HG03103 (cell line): ENCODE measurements around the gene RBX1.
"Not testable (repeated sequence)": the region's sequence is repeated elsewhere in the genome, so short reads cannot be mapped to it uniquely, and the experiment has no call there.

Source experiments
- ATAC-seq: cut with Tn5 transposase; IDR thresholded peaks from one replicate; pipeline ENCODE4 v1.9.1; 2021; ENCODE audit warnings: low read depth; ENCODE audit not compliant: unreplicated experiment

The RBX1 gene

DNA sequence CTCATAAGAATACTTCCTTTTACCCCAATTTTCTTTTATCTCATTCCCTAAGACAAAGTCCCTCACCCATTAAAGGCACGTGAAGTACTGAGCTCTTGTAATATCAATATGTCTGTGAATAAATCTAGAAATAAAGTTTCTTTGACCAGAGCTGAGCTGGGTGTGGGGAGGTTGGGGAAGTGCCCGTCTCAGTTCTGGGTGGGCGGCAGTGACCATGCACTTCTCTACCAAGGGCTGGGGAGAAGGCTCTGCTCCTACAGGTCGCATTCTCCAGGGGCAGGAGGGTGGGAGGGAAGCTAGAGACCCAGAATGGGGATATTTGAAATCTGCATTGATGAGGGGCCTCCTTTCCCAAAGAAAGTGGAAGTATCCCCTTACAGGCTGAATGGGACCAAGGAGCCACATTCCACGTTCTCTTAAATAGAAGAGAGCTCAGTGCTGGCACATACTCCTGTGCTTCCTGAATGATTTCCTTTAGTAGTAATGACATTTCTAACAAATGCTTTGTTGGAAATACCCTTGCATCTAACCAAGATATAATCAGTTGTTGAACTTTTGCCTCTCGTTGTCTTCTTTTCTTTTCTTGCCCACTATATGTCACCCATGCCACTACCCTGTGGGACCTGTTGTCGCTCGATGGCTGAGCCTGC is 16.1 kb downstream of the RBX1 start:
- ATAC-seq: no peak

DNA sequence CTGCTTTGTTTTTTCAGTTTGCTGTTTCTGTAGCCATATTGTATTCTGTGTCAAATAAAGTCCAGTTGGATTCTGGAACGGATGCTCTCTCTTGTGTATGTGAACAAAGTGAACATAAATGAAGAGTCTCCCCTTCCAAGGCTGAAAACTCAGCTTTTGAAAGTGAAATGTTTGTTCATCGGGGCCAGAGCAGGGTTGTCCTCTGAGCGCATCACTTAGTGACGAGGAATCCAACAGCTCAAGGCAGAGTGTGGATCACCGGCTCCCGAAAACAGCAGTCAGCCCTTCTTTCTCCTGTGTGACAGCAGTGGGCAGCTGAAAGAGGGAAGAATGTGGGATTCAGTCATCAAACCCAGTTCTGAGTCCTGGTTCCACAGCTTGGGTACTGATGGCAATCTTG is 21.4 kb downstream of the RBX1 start:
- no peak for ATAC-seq

DNA sequence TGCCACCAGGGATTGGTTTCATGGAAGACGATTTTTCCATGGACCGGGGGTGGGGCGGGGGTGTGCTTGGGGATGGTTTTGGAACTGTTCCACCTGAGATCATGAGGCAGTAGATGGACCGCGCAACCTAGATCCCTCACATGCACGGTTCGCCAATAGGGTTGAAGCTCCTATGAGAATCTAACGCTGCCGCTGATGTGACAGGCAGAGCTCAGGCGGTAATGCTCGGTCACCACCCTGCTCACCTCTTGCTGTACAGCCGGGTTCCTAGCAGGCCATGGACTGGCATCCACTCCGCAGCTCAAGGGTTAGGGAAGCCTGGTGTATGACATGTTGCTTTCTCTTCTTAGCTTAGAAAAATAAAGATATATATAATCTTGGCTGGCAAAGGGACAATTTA is 22.0 kb downstream of the RBX1 start:
- no peak for ATAC-seq

DNA sequence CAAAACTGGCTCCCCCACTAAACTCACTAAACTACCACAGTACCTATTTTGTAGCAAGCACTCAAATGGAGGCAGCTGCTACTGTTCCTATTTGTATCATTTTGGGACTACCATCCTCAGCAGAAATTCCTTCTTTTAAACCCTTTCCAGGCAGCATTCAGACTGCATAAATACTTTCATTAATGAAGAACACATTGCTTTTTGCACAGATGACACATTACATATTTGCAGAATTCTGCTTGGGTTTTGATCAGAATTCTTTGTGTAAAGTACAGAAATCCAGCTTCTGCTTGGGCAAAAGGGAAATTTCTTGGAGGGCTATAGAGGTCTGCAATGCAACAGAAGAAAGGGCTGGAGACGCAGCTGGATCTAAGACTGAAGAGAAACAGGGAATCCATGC is 24.2 kb downstream of the RBX1 start:
- ATAC-seq: no peak

DNA sequence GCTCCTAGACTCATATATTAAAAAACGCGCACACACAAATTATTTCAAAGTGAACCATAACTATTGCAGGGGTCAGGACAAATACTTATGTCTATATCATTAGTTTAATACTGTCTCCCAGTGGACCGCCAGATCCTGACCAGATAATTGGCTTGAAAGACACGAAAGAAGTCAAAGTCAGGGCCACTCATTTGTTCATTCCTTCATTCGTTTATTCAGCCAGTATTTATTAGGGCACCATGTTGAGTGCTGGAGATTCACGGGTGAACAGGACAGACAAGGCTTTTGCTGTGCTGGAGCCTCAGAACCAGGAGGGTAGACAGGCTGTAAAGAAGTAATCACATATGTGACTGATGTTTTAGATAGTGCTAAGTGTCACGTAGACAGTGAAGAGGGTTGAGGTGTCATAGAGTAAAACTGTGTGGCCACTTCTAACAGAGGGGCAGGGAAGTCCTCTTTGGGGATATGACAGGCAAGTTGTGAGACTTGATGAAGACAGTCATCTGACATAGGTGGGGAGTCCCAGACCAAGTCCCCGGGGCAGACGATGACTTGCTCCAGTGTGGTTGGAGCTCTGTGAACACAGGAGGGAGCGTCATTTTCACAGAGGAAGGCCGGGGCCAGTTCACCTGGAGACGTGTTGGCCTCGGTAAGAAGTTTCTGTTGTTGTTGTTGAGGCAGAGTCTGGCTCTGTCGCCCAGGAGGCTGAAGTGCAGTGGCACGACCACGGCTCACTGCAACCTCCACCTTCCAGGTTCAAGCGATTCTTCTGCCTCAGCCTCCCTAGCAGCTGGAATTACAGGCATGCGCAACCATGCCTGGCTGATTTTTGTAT is 25.9 kb downstream of the RBX1 start:
- no peak for ATAC-seq

DNA sequence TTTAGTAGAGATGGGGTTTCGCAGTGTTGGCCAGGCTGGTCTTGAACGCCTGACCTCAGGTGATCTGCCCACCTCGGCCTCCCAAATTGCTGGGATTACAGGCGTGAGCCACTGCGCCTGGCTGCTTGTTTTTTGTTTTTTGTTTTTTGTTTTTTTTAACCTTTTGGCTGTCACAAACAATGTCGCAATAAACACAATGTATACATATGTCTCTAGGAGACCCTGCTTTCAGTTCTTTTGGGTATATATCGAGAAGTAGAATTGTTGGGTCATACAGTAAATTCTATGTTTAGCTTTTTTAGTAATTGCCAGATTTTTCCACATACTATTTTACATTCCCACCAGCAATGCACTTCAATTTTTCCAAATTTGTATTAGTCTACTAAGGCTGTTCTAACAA is 28.0 kb downstream of the RBX1 start:
- no peak for ATAC-seq

DNA sequence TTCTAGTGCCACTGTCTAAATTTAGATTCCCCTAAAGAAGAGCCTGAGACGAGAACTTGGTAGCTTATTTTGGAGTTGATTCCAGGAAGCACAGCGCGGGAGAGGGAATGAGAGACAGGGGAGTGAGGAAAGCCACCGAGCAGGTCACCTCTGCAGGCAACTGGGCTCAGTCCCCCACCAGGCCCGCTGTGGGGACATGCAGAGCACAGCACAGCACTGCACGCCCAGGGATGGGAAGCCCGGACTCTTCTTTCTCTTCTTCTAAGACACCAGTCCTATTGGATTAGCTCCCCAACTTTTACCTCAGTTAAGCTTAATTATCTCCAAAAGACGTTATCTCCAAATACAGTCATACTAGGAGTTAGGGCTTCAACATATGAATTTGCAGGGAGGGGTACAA is 28.7 kb downstream of the RBX1 start:
- ATAC-seq: no peak

DNA sequence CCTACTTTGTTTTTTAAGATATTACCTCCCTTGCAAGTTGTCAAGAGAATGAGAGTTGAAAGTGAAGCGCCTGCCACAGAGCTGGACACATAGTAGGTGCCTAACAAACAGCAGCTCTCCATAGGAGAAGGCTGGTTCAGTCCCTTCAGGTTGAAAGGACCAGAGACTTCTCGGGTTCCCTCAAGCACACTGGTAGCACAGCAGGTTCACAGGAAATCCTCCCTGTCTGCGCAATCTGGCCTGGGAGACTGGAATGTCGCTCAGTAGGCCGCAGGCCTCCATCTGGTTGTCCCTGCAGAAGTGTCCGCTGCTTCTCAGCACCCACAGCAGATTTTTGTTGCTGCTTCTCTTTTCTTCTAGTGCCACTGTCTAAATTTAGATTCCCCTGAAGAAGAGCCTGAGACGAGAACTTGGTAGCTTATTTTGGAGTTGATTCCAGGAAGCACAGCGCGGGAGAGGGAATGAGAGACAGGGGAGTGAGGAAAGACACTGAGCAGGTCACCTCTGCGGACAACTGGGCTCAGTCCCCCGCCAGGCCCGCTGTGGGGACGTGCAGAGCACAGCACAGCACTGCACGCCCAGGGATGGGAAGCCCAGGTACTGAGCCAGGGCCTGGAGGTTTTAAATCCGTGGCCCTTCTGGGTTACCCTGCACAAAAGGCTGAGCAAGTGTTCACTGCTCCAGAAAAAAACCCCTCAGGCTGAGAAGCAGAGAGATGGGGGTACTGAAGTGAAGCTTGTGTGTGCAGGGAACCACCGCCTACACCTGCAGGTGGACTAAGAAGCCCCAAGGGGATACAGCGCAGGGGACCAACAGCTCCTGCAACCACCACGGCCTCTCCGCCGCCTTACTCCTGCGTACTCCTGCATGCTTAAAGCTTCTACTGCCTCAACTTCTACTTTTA is 31.6 kb downstream of the RBX1 start:
- ATAC-seq: no peak

DNA sequence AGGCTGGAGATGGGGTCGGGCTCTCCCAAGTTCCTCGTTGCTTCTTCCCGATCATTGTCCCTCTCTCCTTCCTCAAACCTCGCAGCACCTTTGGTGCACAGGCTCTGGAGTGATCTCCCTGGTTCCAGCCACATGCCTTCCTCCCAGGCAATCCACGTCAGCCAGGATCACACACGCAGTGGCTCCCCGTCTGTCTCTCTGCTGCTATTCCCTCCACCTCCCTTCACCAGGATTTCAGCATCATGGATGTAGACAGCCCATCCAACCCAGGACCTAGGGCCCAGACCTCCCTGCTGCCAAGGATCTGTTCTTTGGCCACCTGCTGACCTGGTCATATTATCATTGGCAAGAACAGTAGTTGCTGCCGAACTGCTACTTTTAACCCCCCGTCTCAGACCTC is 40.1 kb downstream of the RBX1 start:
- no peak for ATAC-seq

DNA sequence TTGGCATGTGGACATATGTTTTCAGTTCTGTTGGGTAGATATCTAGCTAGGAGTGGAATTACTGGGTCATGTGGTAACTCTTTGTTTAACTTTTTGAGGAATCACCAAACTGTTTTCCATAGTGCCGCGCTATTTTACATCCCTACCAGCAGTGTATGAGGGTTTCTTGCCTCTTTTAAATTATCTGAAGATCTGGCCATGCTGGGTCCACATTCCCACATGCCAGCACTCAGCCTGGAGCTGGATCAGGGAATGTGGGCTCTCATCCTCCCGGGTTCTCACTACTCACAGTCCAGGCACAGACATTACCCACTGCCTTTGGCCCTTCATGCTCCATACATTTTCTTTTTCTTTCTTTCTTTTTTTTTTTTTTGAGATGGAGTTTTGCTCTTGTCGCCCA is 44.6 kb downstream of the RBX1 start:
- no peak for ATAC-seq

DNA sequence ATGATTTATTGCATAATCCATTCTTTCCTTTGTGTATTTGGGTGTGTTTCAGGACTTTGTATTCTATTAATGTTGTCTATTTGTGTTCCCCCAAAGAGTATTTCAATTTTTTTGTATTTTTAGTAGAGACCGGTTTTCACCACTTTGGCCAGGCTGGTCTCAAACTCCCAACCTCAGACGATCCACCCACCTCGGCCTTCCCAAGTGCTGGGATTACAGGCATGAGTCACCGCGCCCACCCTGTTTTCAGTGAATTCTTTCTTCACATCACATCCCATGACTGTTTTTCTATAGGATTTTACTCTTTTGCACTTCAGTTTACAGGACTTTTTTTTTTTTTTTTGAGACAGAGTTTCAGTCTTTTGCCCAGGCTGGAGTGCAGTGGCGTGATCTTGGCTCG is 46.3 kb downstream of the RBX1 start:
- no peak for ATAC-seq

DNA sequence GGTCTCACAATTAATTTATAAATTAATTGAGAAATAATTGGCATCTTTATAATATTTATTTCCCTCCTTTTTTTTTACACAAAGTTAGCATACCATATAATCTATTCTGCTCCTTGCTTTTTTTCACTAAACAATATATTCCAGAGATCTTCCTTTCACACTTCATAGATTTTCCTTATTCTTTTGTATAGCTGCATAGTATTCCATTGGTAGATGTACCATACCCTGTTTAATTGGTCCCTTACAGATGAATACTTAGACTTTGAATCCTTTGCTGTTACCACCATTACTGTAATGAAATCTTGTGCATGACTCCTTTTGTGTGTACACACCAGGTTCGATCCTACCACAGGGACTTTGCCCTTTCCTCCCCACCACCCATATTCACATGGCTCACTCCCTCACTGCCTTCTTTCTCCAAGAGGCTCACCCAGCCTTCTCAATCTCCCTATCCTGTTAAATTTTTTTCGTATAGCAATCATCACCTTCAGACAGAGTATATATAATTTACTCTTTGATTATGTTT is 48.9 kb downstream of the RBX1 start:
- no peak for ATAC-seq

DNA sequence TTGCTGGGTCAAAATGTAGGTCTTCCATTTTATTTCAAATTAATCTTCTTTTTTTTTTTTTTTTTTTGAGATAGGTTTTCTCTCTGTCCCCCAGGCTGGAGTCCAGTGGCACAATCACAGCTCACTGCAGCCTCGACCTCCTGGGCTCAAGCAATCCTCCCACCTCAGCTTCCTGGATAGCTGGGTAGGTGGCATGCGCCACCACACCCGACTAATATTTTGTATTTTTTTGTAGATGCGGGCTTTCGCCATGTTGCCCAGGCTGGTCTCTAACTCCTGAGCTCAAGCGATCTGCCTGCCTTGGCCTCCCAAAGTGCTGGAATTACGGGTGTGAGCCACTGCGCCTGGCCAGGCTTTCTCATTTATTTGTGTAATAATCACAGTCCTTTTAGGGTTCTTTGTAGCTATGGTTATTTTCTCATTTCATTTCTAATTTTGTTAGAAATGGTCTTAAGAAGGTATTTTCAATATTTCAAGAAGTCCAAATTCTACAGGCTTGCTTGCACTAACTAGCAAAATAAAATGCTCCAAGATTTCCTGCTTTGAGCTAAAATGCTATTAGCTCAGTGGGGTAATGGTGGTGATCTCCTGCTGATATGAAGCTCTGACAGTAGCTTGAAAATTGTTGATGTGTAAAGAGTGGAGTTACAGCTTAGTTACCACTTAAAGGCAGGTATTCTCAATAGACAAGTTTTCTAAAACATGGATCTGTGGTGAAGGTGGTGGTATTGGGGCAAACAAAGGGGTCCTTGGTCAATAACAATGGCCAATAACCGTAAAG is 50.0 kb downstream of the RBX1 start:
- no peak for ATAC-seq

DNA sequence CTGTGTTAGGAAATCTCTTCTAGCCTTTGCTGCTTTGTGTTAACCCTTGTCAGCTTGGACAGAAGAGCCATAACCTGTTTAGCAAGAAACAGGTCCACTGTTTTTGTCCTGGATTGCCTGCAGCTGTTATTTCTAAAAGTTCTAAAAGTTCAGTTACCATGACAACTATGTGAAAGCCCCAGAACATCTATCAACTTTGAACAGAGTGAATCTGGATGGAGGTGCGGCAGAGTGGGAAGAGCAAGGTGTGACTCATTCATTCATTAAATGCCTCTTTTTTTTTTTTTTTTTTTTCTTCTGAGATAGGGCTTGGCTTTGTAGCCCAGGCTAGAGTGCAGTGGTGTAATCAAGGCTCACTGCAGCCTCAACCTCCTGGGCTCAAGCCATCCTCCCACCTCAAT is 50.5 kb downstream of the RBX1 start:
- ATAC-seq: no peak

DNA sequence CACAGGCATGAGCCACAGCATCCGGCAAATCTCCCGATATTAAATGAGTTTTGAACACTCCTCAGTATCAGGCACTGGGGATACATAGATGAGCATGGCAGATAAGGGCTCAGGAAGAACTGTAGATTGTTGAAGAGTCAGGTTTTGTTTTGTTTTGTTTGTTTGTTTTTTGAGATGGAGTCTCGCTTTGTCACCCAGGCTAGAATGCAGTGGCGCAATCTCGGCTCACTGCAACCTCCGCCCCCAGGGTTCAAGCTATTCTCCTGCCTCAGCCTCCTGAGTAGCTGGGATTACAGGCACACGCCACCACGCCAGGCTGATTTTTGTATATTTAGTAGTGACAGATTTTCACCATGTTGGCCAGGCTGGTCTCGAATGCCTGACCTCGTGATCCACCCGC is 51.2 kb downstream of the RBX1 start:
- ATAC-seq: not testable (repeated sequence)

DNA sequence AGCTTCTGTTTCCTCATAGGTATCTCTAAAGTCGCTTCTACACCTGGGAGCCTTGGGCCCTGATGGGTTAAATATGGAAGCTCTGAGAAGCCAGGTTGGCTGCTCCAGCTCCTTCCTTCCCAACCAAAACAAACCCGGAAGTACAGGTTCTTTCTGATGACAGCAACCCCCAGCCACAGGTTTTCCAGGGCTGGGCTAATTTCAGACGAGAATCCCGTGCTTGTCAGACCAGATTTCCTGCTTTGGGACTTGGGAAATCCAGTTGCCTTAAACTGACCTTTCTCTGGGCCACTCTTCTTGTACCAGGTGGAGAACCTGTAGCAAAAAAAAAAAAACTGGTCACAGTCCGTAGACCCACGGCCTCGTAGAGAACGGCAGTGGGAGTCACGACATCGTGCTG is 51.9 kb downstream of the RBX1 start:
- no peak for ATAC-seq

DNA sequence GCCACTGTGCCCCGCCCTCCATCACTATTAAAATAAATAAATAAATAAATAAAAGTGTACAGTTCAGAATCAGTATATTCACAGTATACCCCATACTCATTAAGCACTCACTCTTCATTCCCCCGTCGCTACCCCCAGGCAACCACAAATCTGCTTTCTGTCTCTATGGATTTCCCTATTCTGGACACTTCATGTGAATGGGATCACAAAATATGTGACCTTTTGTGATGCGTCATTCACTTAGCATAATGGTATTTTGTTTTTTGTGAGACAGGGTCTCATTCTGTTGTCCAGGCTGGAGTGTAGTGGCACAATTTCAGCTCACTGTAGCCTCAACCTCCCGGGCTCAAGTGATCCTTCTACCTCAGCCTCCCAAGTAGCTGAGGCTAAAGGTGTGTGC is 52.8 kb downstream of the RBX1 start:
- ATAC-seq: no peak

DNA sequence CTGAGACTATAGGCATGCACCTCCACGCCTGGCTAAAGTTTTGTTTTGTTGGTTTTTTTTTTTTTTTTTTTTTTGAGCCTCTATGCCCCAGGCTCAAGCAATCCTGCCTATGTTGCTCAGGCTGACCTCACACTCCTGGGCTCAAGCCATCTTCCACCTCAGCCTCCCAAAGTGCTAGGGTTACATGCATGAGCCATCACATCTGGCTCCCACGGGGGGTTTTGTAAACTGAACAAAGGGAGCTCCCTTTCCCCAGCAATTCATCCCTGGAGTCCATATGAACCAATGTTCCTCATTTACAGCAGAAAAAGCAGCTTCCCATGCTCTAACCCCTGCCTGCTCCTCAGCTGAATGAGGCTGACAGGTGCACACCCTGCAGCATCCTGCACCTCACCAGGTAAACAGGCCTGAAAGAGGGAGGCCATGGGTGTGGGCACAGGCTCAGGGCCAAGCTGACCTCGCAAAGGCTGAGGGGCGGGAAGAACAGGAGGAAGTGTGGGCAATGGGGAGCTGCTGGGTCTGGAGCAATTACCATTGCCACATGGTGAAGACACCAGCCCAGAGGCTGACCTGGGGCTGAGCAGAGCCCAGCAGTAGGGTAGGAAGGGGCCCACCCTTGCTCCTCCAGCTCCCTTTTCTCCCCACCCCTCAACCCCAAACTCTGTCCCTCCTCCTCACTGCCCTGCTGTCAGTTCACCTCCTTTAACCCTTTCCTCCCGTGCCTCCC is 58.2 kb downstream of the RBX1 start:
- ATAC-seq: no peak

DNA sequence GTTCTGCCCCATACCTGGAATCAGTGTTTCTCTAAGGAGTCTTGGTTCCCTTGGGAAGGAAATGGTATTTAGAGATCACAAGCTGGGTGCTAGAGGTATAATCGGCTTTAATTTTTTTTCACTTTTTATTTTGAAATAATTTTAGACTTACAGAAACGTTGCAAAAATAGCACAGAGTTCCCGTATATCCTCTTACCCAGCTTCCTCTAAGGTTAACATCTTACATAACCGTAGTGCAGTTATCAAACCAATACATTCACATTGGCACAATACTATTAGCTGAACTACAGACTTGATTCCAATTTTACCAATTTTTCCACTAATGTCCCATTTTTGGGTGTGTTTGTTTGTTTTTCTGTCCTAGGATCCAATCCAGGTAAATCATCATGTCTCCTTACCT is 63.8 kb downstream of the RBX1 start:
- no peak for ATAC-seq
